Upper lobe of left lung (tissue), 4 donors: ENCODE results near the gene CIRBP.

Experiments used
- CTCF ChIP-seq, 6 experiments: fragments of 450-650 bp in 4 of 6; fragments of 200-600 bp in 2 of 6; sonication (generic) in 2 of 6; IDR thresholded peaks; one replicate each; pipeline ENCODE4 v1.5.1; 2016 to 2019; ENCODE audit warnings: antibody characterized with exemption in 6 of 6
- POLR2A ChIP-seq, 4 donors: fragments of 450-650 bp; IDR thresholded peaks; one replicate each; pipeline ENCODE4 v1.5.1; 2016 to 2017; ENCODE audit warnings: antibody characterized with exemption in 4 of 4, mild to moderate bottlenecking in 2 of 4
- POLR2AphosphoS5 ChIP-seq, 2 donors: sonication (generic); formaldehyde crosslinking; IDR thresholded peaks; one replicate each; pipeline ENCODE4 v1.5.1; 2017; ENCODE audit warnings: antibody characterized with exemption in 2 of 2

DNA sequence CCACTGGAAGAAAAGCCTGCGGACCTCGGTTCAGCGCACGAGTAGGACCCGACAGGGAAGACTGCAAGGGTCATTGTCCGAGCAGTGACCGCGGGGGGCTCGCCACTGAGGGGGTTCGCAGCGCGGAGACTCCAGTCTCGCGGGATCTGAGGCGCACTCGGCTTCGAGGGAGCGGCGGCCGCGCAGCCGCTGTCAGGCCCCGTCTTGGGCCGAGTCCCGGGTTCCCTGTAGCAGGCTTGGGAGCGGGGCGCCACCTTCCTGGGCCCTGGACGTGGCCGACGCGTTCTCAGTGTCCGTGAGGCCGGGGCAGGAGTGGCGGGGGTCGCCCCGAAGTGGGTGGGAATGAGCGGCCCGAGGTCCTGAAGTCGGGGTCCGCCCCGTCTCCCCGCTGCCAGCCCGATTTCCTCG is 5.7 kb downstream of the CIRBP start:
- TF ChIP-seq CTCF (IDR thresholded peaks at IDR 0.05) = no peak
- no peak for TF ChIP-seq POLR2A (IDR thresholded peaks at IDR 0.05)
- no peak for TF ChIP-seq POLR2AphosphoS5 (IDR thresholded peaks at IDR 0.05)
